GM21423 (cell line): ENCODE results near the gene XAGE2.

Experiments used
- ATAC-seq: cut with Tn5 transposase; IDR thresholded peaks from one replicate; pipeline ENCODE4 v1.9.1; 2021; ENCODE audit warnings: mild to moderate bottlenecking, moderate library complexity; ENCODE audit not compliant: unreplicated experiment

The XAGE2 gene

GRCh38 chrX:52422884-52423283 lies 54.1 kb downstream of the XAGE2 start:
- ATAC-seq, result no peak

GRCh38 chrX:52424656-52425055 lies 55.8 kb downstream of the XAGE2 start:
- ATAC-seq, result no peak
